ENCODE measurements around the gene SUGCT.
"Not testable (repeated sequence)": the region's sequence is repeated elsewhere in the genome, so short reads cannot be mapped to it uniquely, and the experiment has no call there.

- not testable (repeated sequence) for TF ChIP-seq POLR2AphosphoS5 (IDR thresholded peaks at IDR 0.05; ENCODE audit: low read depth); CTCF (IDR thresholded peaks at IDR 0.05; ENCODE audit: insufficient read depth, low read length); REST (IDR thresholded peaks at IDR 0.05; ENCODE audit: insufficient replicate concordance, low read depth); GABPA (IDR thresholded peaks at IDR 0.05; ENCODE audit: low read depth); SPI1 (IDR thresholded peaks at IDR 0.05; ENCODE audit: borderline replicate concordance, low read depth)
Observed at GRCh38 chr7:40139891-40140290, 5.1 kb downstream of the SUGCT start.
